ENCODE data around the gene SLC43A3. TPM values are rescaled to one million over a fixed set of nuclear protein-coding genes. Genes with fewer than 3 reads are reported as not detected.

SLC43A3 gene
- 120 and 156 TPM in 2 replicates for total RNA-seq

GRCh38 chr11:57426929-57427726, at the start of gene SLC43A3:
Gene SLC43A3, minus strand, starts transcription at chr11:57427121. Its CDS starts 949 bp downstream, at chr11:57426172.

GRCh38 chr11:57460022-57460757, 33.3 kb upstream of the SLC43A3 start, which contains the start of gene RTN4RL2:
Gene RTN4RL2, plus strand, starts transcription at chr11:57460528. Its CDS starts 338 bp downstream, at chr11:57460866.

DNA sequence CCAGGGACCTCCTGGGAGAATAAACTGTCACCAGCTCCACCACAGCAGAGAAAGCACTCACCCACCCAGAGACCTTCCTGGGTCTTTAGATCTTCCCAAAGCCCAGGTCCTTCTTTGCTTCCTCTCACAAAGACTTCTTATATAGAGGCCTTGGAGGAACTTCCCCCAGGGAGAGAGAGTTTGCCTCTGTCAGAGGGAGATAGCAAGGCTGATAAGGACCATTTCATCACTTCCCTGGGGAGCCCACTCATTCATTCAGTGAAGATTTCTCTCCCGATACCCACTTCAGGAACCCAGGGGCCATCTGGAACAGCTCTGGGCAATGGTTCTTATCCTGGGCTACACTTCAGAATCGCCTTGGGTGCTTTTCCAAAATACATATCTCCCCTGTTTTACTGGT, 36.4 kb downstream of the SLC43A3 start, which contains the start of gene PRG2:
Gene PRG2 (minus strand): TSS at position 116 of the 400 bp plus-strand sequence. CDS start 706 bp downstream, outside the sequence.

DNA sequence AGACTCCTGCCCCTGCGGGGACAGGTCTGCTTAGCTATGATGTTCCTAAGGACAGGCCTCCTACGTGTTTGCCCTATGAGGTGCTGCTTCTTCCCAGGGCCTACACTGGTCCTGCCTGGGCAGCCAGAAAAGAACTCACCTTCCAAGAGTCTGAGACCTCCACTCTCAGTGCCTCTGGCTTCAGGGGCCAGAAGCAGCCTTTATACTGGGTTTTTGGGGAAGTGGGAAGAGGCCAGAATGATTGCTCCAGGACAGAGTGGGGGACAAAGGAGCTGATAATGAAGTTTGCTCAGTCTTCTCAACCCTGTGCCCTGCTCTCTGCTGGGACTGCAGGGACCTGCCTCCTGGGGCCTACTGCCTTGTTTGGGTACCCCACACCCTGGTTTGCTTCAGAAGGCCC, 45.9 kb downstream of the SLC43A3 start, which contains the start of gene PRG3:
Gene PRG3 (minus strand): TSS at position 176 of the 400 bp plus-strand sequence. CDS start 442 bp downstream, outside the sequence.

Small RNAs within 50 kb of the gene (small RNA-seq; reads per million reads assigned to genes)
- not detected for gene RNA5SP341

Other genes with a start within 250 kb of the SLC43A3 start
- gene LRRC55, start 245.2 kb downstream of the SLC43A3 start, total RNA-seq, result not detected in 2 replicates
- gene APLNR, start 189.9 kb downstream of the SLC43A3 start, total RNA-seq, result 0.13 TPM in 1 of 2 replicates, not detected in the other
- gene TNKS1BP1, start 102.2 kb downstream of the SLC43A3 start, total RNA-seq, result 46.7 and 50.9 TPM in 2 replicates
- 123 and 143 TPM in 2 replicates for gene SSRP1, start 91.2 kb downstream of the SLC43A3 start, total RNA-seq
- gene P2RX3, start 88.8 kb downstream of the SLC43A3 start, total RNA-seq, result not detected in 2 replicates
- not detected in 2 replicates for gene PRG3, start 46.0 kb downstream of the SLC43A3 start, total RNA-seq
- 0.07 and 0.13 TPM in 2 replicates for gene PRG2, start 36.5 kb downstream of the SLC43A3 start, total RNA-seq
- 0.22 and 0.27 TPM in 2 replicates for gene RTN4RL2, start 33.4 kb upstream of the SLC43A3 start, total RNA-seq
- gene SLC43A1, start 88.6 kb upstream of the SLC43A3 start, total RNA-seq, result 10.4 and 15.4 TPM in 2 replicates
- gene TIMM10, start 103.6 kb upstream of the SLC43A3 start, total RNA-seq, result 48.7 and 66.3 TPM in 2 replicates
- gene SMTNL1, start 110.5 kb upstream of the SLC43A3 start, total RNA-seq, result not detected in 2 replicates
- gene UBE2L6, start 140.6 kb upstream of the SLC43A3 start, total RNA-seq, result 15.6 and 18.7 TPM in 2 replicates
- gene SERPING1, start 170.6 kb upstream of the SLC43A3 start, total RNA-seq, result 0.14 TPM in 1 of 2 replicates, not detected in the other
- gene YPEL4, start 222.8 kb upstream of the SLC43A3 start, total RNA-seq, result under 0.01 and 0.07 TPM in 2 replicates
- 20.5 and 21.8 TPM in 2 replicates for gene CLP1, start 230.6 kb upstream of the SLC43A3 start, total RNA-seq
- 54.8 and 62.4 TPM in 2 replicates for gene ZDHHC5, start 241.0 kb upstream of the SLC43A3 start, total RNA-seq

Measured in thoracic aorta endothelial cell (primary cell).